NB4 (cell line): ENCODE data around the gene DDX27.
A peak's percentile ranks its signal among the peaks of the same experiment; 100 is the strongest.
"Not testable (repeated sequence)": the region's sequence is repeated elsewhere in the genome, so short reads cannot be mapped to it uniquely, and the experiment has no call there.

Experiments
- DNase-seq: peaks from one replicate; pipeline ENCODE4 v3.0.0; 2010; ENCODE audit warnings: low read depth
- H3K4me3 ChIP-seq: one replicate; pipeline ENCODE4 v1.5.1; 2011; ENCODE audit warnings: mild to moderate bottlenecking, low read depth, low read length, moderate library complexity
- CTCF ChIP-seq: IDR thresholded peaks from one replicate; pipeline ENCODE4 v1.5.1; 2012; ENCODE audit warnings: low read depth, low read length
- MAX ChIP-seq: IDR thresholded peaks from 2 replicates; pipeline ENCODE4 v1.6.1; 2011; ENCODE audit warnings: low read depth, low read length
- MYC ChIP-seq: IDR thresholded peaks from 2 replicates; pipeline ENCODE4 v1.6.1; 2011; ENCODE audit warnings: low read depth, low read length
- POLR2A ChIP-seq: IDR thresholded peaks from 2 replicates; pipeline ENCODE4 v1.6.1; 2011; ENCODE audit warnings: mild to moderate bottlenecking; ENCODE audit not compliant: insufficient read length; ENCODE audit errors: extremely low read depth

Gene DDX27

GRCh38 chr20:49174183-49174582 is 45.0 kb upstream of the DDX27 start:
- TF ChIP-seq MYC (no peak), CTCF (no peak), POLR2A (no peak), MAX (no peak)
- DNase-seq = no peak
- no peak overlapping the region for H3K4me3 ChIP-seq

- DNase-seq = no peak
- H3K4me3 ChIP-seq = no peak overlapping the region
Measured at GRCh38 chr20:49179368-49180277, 39.6 kb upstream of the DDX27 start.

GRCh38 chr20:49181265-49181877 is 37.8 kb upstream of the DDX27 start:
- H3K4me3 ChIP-seq = no peak overlapping the region
- no peak for TF ChIP-seq POLR2A
- TF ChIP-seq CTCF = no peak
- no peak for TF ChIP-seq MAX
- TF ChIP-seq MYC = no peak
- no peak for DNase-seq

More at GRCh38 chr20:49179368-49180277, 39.6 kb upstream of the DDX27 start:
- TF ChIP-seq POLR2A (no peak), MAX (no peak), CTCF (no peak), MYC (no peak)

- no peak for TF ChIP-seq MAX
- no peak for TF ChIP-seq MYC
- TF ChIP-seq POLR2A = no peak
- no peak for TF ChIP-seq CTCF
- DNase-seq = no peak
- peak overlapping the region; percentile 7 for H3K4me3 ChIP-seq
Measured at GRCh38 chr20:49183444-49183843, 35.8 kb upstream of the DDX27 start.

GRCh38 chr20:49184084-49184501 is 35.1 kb upstream of the DDX27 start:
- not testable (repeated sequence) for H3K4me3 ChIP-seq

GRCh38 chr20:49184691-49185070 is 34.5 kb upstream of the DDX27 start:
- DNase-seq = no peak
- TF ChIP-seq POLR2A (no peak), MYC (no peak), MAX (no peak), CTCF (no peak)
- H3K4me3 ChIP-seq = no peak overlapping the region

More at GRCh38 chr20:49184084-49184501, 35.1 kb upstream of the DDX27 start:
- not testable (repeated sequence) for DNase-seq
